Neural crest cell (in vitro differentiated cells): ENCODE data around the gene HARS1. TPM values are rescaled to one million over a fixed set of nuclear protein-coding genes. Genes with fewer than 3 reads are reported as not detected.

Source experiments
- DNase-seq: peaks from one replicate; pipeline ENCODE4 v3.0.0; 2021; ENCODE audit warnings: low read depth, mixed read lengths, low spot score
- H3K27ac Mint-ChIP-seq: one replicate; pipeline ENCODE4 v1.8.0; 2021; ENCODE audit warnings: mild to moderate bottlenecking, mixed read lengths; ENCODE audit not compliant: unreplicated experiment
- H3K27me3 Mint-ChIP-seq: 2 replicates; pipeline ENCODE4 v1.8.0; 2021; ENCODE audit warnings: low read depth, mild to moderate bottlenecking, mixed read lengths
- H3K36me3 Mint-ChIP-seq: 2 replicates; pipeline ENCODE4 v1.8.0; 2021; ENCODE audit warnings: low read depth, mild to moderate bottlenecking, mixed read lengths
- H3K4me1 Mint-ChIP-seq: 2 replicates; pipeline ENCODE4 v1.8.0; 2021; ENCODE audit warnings: mixed read lengths
- H3K4me3 Mint-ChIP-seq: one replicate; pipeline ENCODE4 v1.8.0; 2021; ENCODE audit warnings: mild to moderate bottlenecking, mixed read lengths
- H3K9me3 Mint-ChIP-seq: 2 replicates; pipeline ENCODE4 v1.8.0; 2021; ENCODE audit warnings: mixed read lengths
- CTCF ChIP-seq: fragments of 200-600 bp; sonication (generic); conservative IDR thresholded peaks from 2 replicates; pipeline ENCODE4 v1.5.0; 2021; ENCODE audit warnings: antibody characterized with exemption, mild to moderate bottlenecking
- total RNA-seq: library from RNA; stranded (reverse); gene quantifications from 2 replicates; pipeline ENCODE4 v1.2.1, GENCODE V29; 2021

Gene HARS1
- total RNA-seq, 1 donor from 2014 or later: 98.7 TPM

GRCh38 chr5:140637371-140638100 lies 53.6 kb downstream of the HARS1 start:
- no peak overlapping the region for H3K27ac Mint-ChIP-seq
- H3K4me1 Mint-ChIP-seq: peaks cover 25% of the 10 kb centered on the region
- peak overlapping the region; percentile 13 for H3K4me3 Mint-ChIP-seq
- H3K27me3 Mint-ChIP-seq: no peaks in the 10 kb centered on the region
- DNase-seq: no peak
- H3K36me3 Mint-ChIP-seq: peaks cover 6% of the 10 kb centered on the region
- H3K9me3 Mint-ChIP-seq: peaks cover 4% of the 10 kb centered on the region
- no peak for TF ChIP-seq CTCF

GRCh38 chr5:140635291-140636257 lies 55.6 kb downstream of the HARS1 start:
- no peak for TF ChIP-seq CTCF
- Mint-ChIP-seq H3K27ac (no peak overlapping the region), H3K9me3 (peaks cover 4% of the 10 kb centered on the region), H3K4me3 (no peak overlapping the region), H3K27me3 (no peaks in the 10 kb centered on the region), H3K36me3 (peaks cover 12% of the 10 kb centered on the region), H3K4me1 (peaks cover 17% of the 10 kb centered on the region)
- DNase-seq: no peak

GRCh38 chr5:140634103-140634502 lies 57.1 kb downstream of the HARS1 start:
- Mint-ChIP-seq H3K36me3 (peaks cover 13% of the 10 kb centered on the region), H3K27me3 (no peaks in the 10 kb centered on the region), H3K27ac (no peak overlapping the region), H3K4me3 (no peak overlapping the region), H3K4me1 (peaks cover 9% of the 10 kb centered on the region), H3K9me3 (peaks cover 3% of the 10 kb centered on the region)
- DNase-seq: no peak
- no peak for TF ChIP-seq CTCF

- Mint-ChIP-seq H3K9me3 (no peaks in the 10 kb centered on the region), H3K27ac (no peak overlapping the region), H3K27me3 (no peaks in the 10 kb centered on the region), H3K4me1 (peaks cover 4% of the 10 kb centered on the region), H3K36me3 (peaks cover 11% of the 10 kb centered on the region), H3K4me3 (no peak overlapping the region)
- no peak for TF ChIP-seq CTCF
- no peak for DNase-seq
Observed at GRCh38 chr5:140633501-140633900, 57.7 kb downstream of the HARS1 start.

GRCh38 chr5:140633021-140633471 lies 58.1 kb downstream of the HARS1 start, which contains the start of gene CD14:
CD14 (minus strand) TSS chr5:140633175; CDS start chr5:140633071, 104 bp downstream.
- DNase-seq: no peak
- Mint-ChIP-seq H3K27me3 (no peaks in the 10 kb centered on the region), H3K27ac (no peak within 1 kb of the TSS), H3K9me3 (peaks cover 2% of the 10 kb centered on the region), H3K4me3 (no peak within 1 kb of the TSS), H3K36me3 (peaks cover 13% of the 10 kb centered on the region), H3K4me1 (peaks cover under 1% of the 10 kb centered on the region)
- TF ChIP-seq CTCF: no peak
